ENCODE data around the gene COL23A1.

Gene COL23A1

GRCh38 chr5:178460174-178460573 is 130.0 kb downstream of the COL23A1 start:
- no peak for DNase-seq (ENCODE audit: low read depth)

- no peak for DNase-seq (ENCODE audit: low read depth)
Measured at GRCh38 chr5:178458140-178458539, 132.1 kb downstream of the COL23A1 start.

- DNase-seq (ENCODE audit: low read depth): no peak
Measured at GRCh38 chr5:178457471-178457870, 132.7 kb downstream of the COL23A1 start.

GRCh38 chr5:178455480-178455835 is 134.7 kb downstream of the COL23A1 start:
- no peak for DNase-seq (ENCODE audit: low read depth)

- DNase-seq (ENCODE audit: low read depth): no peak
Measured at GRCh38 chr5:178454821-178455479, 135.2 kb downstream of the COL23A1 start.

GRCh38 chr5:178454303-178454702 is 135.9 kb downstream of the COL23A1 start:
- no peak for DNase-seq (ENCODE audit: low read depth)

- no peak for DNase-seq (ENCODE audit: low read depth)
Measured at GRCh38 chr5:178453224-178453623, 137.0 kb downstream of the COL23A1 start.

GRCh38 chr5:178450121-178451028 is 139.8 kb downstream of the COL23A1 start:
- no peak for DNase-seq (ENCODE audit: low read depth)

- no peak for DNase-seq (ENCODE audit: low read depth)
Measured at GRCh38 chr5:178449163-178450070, 140.8 kb downstream of the COL23A1 start.

- DNase-seq (ENCODE audit: low read depth): no peak
Measured at GRCh38 chr5:178445534-178445933, 144.7 kb downstream of the COL23A1 start.

- no peak for DNase-seq (ENCODE audit: low read depth)
Measured at GRCh38 chr5:178442405-178443257, 147.6 kb downstream of the COL23A1 start.

GRCh38 chr5:178441486-178442270 is 148.5 kb downstream of the COL23A1 start:
- DNase-seq (ENCODE audit: low read depth): no peak

GRCh38 chr5:178440181-178440580 is 150.0 kb downstream of the COL23A1 start:
- no peak for DNase-seq (ENCODE audit: low read depth)

- no peak for DNase-seq (ENCODE audit: low read depth)
Measured at GRCh38 chr5:178439493-178440180, 150.6 kb downstream of the COL23A1 start.

GRCh38 chr5:178438796-178439195 is 151.4 kb downstream of the COL23A1 start:
- no peak for DNase-seq (ENCODE audit: low read depth)

- no peak for DNase-seq (ENCODE audit: low read depth)
Measured at GRCh38 chr5:178437386-178438075, 152.7 kb downstream of the COL23A1 start.

GRCh38 chr5:178436326-178436940 is 153.8 kb downstream of the COL23A1 start:
- DNase-seq (ENCODE audit: low read depth): no peak

- no peak for DNase-seq (ENCODE audit: low read depth)
Measured at GRCh38 chr5:178435321-178436238, 154.6 kb downstream of the COL23A1 start.
